AG20443 (cell line): Measurements from ENCODE around the gene IRX3.
A peak's percentile ranks its signal among the peaks of the same experiment; 100 is the strongest.
"Not testable (repeated sequence)": the region's sequence is repeated elsewhere in the genome, so short reads cannot be mapped to it uniquely, and the experiment has no call there.

ENCODE experiments used
- DNase-seq: peaks from one replicate; pipeline ENCODE4 v3.0.0; 2012; ENCODE audit warnings: low spot score, mixed read lengths

The IRX3 gene

DNA sequence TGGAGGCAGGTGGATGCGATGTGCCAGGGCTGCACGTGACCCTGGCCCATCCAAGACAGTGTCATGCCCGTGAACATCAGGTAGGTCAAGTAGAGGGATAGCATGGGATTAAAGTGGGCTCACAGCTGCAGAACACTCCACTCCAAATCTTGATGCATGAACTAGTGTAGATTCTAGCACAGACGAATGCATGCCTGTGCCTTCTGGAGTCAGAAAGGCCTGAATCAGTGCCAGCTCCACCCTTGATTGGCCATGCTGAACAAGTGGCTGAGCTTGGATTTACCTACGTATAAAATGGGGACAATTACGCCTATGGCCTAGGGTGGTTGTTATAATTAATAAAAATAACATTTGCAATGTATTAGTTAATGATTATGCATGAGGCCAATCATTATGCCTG is 10.6 kb downstream of the IRX3 start:
- no peak for DNase-seq

GRCh38 chr16:54273566-54273965 is 13.0 kb downstream of the IRX3 start:
- DNase-seq: no peak

GRCh38 chr16:54270711-54271110 is 15.9 kb downstream of the IRX3 start:
- no peak for DNase-seq

DNA sequence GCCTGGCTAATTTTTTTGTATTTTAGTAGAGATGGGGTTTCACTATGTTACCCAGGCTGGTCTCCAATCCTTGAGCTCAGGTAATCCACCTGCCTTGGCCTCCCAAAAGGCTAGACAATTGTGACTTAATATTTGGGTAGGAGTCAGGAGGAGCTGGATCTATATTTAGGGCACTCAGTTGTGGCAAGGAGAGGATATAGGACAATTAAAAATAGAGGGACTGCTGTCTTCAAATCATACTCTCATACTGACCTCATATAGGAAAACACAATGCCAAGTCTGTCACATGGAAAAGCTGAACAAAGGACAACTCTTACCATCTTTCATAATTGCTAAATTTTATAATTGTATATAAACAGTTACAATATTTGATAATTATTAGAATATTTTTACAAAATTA is 17.1 kb downstream of the IRX3 start:
- no peak for DNase-seq

DNA sequence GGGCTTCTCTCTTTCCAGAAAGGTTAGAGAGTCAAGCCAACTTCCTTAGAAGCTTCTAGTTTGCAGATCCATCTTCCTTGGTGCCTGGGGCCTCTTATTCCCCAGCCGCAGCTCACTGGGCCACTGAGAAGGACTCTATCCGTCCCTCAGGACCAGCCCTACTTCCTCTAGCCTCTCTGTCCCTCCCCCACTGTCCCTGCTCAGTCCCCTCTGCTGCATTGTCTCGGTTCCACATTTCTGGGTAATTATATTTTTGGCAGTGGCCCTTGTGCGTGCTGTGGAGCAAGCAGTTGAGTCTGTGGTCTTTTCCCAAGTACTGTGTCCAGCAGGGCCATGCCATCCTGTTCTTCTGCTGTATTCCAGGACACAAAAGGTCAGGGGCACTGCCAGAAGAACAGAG is 17.8 kb downstream of the IRX3 start:
- no peak for DNase-seq

- no peak for DNase-seq
Measured at GRCh38 chr16:54268340-54268739, 18.2 kb downstream of the IRX3 start.

GRCh38 chr16:54266363-54266955 is 20.1 kb downstream of the IRX3 start:
- no peak for DNase-seq

DNA sequence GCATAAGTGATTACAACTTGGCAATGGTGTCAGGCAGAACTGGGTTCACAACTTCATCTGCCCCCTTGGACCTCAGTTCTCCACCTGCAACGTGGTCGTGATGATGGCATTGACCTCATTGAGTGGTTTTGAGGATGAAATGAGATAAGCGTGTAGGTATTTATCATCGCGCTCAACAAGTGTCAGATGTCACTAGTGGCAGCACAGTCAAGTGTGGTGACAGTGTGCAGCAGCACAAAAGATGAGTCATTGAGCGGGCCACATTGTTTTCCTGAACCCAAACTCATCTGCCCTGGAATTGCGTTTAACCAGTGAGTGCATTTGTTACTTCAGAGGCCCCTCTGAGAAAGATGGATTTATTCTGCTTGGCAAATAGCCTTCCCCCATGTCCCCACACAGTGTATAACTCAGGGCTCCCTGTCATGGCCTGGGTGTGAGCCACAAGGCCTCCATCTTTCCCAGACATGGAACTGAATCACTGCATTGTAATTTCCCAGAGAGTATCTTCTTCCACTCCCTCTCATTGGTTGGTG is 20.9 kb downstream of the IRX3 start:
- peak; percentile 36 for DNase-seq

DNA sequence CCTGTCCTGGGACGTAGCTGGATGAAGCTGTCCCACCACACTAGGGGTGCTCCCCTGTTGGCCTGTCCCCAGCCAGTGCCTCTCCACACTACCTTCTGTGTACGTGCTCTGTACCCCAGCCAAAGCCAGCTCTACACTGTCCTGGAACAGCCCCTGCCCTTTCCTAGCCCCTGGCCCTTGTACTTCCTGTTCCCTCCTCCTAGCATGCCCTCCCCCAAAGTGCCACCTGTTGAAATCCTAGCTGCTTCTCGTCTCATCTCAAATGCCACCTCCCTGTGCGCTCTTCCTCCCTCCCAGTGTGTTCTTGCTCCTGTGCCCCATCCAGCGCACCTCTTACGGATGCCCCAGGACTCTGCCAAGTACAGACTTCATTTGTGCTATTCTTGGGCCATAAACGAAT is 33.5 kb downstream of the IRX3 start:
- DNase-seq: no peak

GRCh38 chr16:54248863-54249710 is 37.5 kb downstream of the IRX3 start:
- DNase-seq: no peak

DNA sequence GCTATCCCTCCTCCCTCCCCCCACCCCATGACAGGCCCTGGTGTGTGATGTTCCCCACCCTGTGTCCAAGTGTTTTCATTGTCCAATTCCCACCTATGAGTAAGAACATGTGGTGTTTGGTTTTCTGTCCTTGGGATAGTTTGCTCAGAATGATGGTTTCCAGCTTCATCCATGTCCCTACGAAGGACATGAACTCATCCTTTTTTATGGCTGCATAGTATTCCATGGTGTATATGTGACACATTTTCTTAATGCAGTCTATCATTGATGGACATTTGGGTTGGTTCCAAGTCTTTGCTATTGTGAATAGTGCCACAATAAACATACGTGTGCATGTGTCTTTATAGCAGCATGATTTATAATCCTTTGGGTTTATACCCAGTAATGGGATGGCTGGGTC is 38.9 kb downstream of the IRX3 start:
- not testable (repeated sequence) for DNase-seq

DNA sequence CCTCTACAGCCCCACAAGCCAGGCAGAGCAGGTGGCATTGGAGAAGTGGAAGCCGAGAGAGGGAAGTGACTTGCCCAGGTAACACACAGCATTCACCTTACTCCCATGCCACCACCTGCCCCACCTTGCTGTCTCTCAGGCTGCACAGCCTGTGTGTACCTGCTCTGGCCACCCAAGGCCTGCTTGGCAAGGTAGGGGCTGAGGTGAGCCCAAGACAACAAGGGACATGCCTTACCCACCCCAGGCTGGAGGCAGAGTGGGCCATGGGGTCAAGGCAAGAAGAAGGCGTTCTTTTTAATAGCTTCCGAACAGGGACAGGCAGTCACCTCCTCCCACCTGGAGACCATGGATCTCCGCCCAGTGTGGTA is 40.1 kb downstream of the IRX3 start:
- no peak for DNase-seq

- DNase-seq: no peak
Measured at GRCh38 chr16:54245788-54246453, 40.7 kb downstream of the IRX3 start.

- DNase-seq: no peak
Measured at GRCh38 chr16:54244061-54244886, 42.3 kb downstream of the IRX3 start.

- DNase-seq: no peak
Measured at GRCh38 chr16:54243202-54243601, 43.4 kb downstream of the IRX3 start.

DNA sequence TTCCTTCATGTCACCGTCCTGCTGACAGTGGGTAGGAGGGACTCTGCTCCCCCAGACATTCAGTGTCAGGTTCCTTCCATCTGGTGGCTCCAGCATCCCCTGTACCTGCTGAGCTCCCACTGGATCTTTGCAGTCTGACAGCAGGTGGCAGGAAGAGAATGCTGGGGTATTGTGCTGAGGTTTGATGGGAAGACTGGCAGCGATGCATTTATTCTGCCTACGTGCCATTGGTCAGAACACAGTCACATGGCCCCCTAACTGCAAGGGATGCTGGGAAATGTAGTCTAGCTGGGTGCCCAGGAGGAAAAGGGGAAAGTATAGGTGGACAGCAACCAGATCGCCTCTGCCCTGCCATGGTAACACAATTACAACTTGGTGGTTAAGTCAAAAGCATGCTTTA is 44.4 kb downstream of the IRX3 start:
- DNase-seq: no peak

GRCh38 chr16:54241525-54241924 is 45.1 kb downstream of the IRX3 start:
- DNase-seq: no peak

DNA sequence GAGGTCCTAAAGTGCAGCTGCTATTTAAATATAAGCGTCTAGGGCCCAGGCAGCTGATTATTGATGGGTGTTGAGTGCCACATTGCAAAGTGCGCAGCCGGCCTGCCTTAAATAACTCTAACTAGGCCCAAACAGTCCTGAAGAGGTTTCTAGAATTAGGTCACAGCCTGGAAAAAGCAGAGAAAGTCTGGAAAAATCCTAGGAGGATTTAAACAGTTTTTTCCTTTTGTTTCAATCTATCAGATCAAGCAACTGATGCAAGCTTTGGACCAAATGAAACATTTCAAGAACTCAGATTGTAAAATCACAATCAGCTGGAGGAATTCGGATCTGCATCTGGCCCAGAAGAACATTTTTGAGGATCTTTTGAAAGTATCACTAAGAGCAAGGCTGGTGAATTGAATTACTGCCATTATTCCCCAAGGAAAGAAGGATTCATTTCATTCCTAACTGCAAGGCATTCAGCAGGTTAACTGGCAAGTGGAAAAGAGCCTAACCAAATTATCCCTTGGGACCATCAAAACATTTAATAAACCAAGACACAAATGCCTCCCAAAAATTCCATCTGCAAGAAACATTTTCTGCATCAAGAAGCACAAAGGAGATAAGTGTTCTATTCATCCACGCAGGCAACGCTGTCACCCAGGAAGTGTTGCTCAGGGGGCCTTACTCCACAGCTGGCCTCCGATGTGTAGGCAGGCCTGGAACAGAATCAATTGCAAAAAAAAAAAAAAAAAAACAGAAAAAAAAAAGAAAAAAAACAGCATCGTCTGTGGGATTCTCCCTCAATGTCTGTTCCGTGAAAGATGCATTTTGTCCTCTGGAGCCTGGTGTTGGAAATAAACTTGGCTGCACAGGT is 46.1 kb downstream of the IRX3 start:
- no peak for DNase-seq

- no peak for DNase-seq
Measured at GRCh38 chr16:54239456-54239855, 47.1 kb downstream of the IRX3 start.

- DNase-seq: no peak
Measured at GRCh38 chr16:54236773-54237172, 49.8 kb downstream of the IRX3 start.

- no peak for DNase-seq
Measured at GRCh38 chr16:54233615-54234014, 53.0 kb downstream of the IRX3 start.
